Nephron (organoid): Measurements from ENCODE around the gene GTSE1.
A peak's percentile ranks its signal among the peaks of the same experiment; 100 is the strongest.

Experiments
- H3K27ac Mint-ChIP-seq, 3 experiments: 2 replicates each; pipeline ENCODE4 v1.8.0; 2020; ENCODE audit warnings: mixed read lengths in 3 of 3, mild to moderate bottlenecking in 2 of 3, moderate library complexity in 1 of 3
- H3K27me3 Mint-ChIP-seq: 2 replicates; pipeline ENCODE4 v1.8.0; 2021; ENCODE audit warnings: low read depth, mild to moderate bottlenecking, moderate library complexity, mixed read lengths
- H3K36me3 Mint-ChIP-seq: 2 replicates; pipeline ENCODE4 v1.8.0; 2020; ENCODE audit warnings: low read depth, mixed read lengths
- H3K4me1 Mint-ChIP-seq: 2 replicates; pipeline ENCODE4 v1.8.0; 2020; ENCODE audit warnings: mixed read lengths
- H3K4me3 Mint-ChIP-seq, 3 experiments: 2 replicates each; pipeline ENCODE4 v1.8.0; 2020; ENCODE audit warnings: mild to moderate bottlenecking in 3 of 3, mixed read lengths in 3 of 3, moderate library complexity in 2 of 3
- H3K9me3 Mint-ChIP-seq: 2 replicates; pipeline ENCODE4 v1.8.0; 2020; ENCODE audit warnings: mixed read lengths
- TF ChIP-seq, protein P1 (sequence below), 3 experiments: fragments of 200-600 bp; sonication (generic); IDR thresholded peaks; one replicate each; pipeline ENCODE4 v1.5.0; 2021; ENCODE audit warnings: antibody characterized with exemption in 3 of 3; ENCODE audit not compliant: unreplicated experiment in 3 of 3

The GTSE1 gene, protein sequence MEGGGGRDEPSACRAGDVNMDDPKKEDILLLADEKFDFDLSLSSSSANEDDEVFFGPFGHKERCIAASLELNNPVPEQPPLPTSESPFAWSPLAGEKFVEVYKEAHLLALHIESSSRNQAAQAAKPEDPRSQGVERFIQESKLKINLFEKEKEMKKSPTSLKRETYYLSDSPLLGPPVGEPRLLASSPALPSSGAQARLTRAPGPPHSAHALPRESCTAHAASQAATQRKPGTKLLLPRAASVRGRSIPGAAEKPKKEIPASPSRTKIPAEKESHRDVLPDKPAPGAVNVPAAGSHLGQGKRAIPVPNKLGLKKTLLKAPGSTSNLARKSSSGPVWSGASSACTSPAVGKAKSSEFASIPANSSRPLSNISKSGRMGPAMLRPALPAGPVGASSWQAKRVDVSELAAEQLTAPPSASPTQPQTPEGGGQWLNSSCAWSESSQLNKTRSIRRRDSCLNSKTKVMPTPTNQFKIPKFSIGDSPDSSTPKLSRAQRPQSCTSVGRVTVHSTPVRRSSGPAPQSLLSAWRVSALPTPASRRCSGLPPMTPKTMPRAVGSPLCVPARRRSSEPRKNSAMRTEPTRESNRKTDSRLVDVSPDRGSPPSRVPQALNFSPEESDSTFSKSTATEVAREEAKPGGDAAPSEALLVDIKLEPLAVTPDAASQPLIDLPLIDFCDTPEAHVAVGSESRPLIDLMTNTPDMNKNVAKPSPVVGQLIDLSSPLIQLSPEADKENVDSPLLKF

DNA sequence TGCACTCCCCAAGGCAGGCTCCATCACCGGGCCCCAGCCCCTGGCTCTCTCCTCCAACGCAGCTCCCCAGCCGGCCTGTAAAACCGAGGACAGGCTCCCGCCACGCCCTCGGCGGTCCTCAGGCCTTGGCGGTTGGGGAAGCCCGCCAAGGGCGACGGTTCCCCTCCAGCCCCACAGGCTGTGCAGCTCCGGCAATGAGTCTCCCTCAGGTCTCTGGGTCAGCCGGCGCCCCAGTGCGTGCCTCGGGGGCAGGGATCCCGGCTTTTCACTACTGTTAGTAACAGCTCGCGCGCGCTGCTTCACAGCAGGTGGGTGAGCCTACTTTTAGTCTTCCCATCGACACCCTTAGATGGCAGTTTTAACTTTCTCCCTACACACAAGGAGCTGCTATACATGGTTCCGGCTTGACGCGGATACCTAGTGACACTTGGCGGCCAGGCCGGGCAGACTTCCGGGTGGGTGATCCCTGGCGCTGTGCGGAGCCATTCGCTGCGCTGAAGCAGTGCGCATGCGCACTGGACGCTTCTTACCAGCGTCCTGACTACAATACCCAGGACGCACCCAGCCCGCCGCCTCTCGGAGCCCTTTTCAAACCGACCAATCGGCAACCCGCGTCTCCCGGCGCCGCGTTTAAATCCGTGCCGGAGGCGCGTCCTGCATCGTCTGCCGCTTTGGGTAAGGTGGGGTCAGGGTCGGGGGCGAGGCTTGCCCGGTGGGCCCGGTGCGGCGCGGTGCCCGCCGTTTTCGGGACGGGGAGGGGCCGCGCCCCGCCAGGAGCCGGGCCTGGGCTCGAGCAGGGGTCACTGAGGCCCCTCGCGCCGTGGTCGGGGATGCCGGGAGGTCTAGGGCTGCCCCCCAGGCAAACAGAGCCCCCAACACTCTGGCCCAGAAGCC, at the start of gene GTSE1:
Gene GTSE1 (plus strand): TSS at position 614 of the 894 bp plus-strand sequence. CDS start 531 bp downstream, outside the sequence.
- H3K27me3 Mint-ChIP-seq = peaks cover 11% of the 10 kb centered on the region
- H3K36me3 Mint-ChIP-seq = peaks cover 36% of the 10 kb centered on the region
- peaks cover 35% of the 10 kb centered on the region for H3K4me1 Mint-ChIP-seq
- peak within 1 kb of the TSS; percentile 91 to 95 (median 93) for H3K27ac Mint-ChIP-seq
- TF ChIP-seq, protein P1, sequence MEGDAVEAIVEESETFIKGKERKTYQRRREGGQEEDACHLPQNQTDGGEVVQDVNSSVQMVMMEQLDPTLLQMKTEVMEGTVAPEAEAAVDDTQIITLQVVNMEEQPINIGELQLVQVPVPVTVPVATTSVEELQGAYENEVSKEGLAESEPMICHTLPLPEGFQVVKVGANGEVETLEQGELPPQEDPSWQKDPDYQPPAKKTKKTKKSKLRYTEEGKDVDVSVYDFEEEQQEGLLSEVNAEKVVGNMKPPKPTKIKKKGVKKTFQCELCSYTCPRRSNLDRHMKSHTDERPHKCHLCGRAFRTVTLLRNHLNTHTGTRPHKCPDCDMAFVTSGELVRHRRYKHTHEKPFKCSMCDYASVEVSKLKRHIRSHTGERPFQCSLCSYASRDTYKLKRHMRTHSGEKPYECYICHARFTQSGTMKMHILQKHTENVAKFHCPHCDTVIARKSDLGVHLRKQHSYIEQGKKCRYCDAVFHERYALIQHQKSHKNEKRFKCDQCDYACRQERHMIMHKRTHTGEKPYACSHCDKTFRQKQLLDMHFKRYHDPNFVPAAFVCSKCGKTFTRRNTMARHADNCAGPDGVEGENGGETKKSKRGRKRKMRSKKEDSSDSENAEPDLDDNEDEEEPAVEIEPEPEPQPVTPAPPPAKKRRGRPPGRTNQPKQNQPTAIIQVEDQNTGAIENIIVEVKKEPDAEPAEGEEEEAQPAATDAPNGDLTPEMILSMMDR (IDR thresholded peaks at IDR 0.05; ENCODE audit: unreplicated experiment in 3 of 3) = peak in 1 of 3 experiments; percentile 20
- H3K9me3 Mint-ChIP-seq = no peaks in the 10 kb centered on the region
- H3K4me3 Mint-ChIP-seq = peak within 1 kb of the TSS; percentile 93 to 95 (median 93)

DNA sequence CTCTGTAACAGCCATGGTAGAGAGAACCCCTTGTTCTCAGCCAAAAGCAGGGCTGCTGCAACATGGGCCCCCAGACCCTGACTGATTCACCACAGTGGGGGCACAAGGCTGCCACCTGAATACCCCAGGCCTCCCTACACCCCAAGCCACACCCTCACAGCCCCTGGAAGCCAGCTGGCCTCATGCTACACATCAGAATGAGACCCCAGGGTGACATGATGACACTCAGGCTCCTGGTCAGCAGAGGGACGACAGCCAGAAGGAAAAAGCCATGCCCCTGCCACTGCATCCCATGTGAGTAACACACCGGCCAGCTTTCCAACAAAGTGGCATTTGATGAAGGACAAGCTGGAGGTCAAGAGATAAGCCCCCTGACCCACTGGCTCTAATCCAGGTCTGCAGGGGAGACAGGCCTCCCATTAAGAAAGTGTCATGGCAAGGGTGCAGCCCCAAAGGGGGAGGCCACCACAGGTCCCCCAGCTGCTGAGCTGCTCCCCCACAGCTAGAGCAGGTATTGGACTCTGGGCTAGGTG, 49.2 kb upstream of the GTSE1 start:
- TF ChIP-seq, protein P1 (IDR thresholded peaks at IDR 0.05; ENCODE audit: unreplicated experiment in 3 of 3) = no peak
- Mint-ChIP-seq H3K36me3 (peaks cover 17% of the 10 kb centered on the region), H3K27ac (no peak overlapping the region), H3K4me1 (peaks cover 19% of the 10 kb centered on the region), H3K27me3 (no peaks in the 10 kb centered on the region), H3K9me3 (no peaks in the 10 kb centered on the region), H3K4me3 (peak overlapping the region; percentile 23 to 77 (median 37))

DNA sequence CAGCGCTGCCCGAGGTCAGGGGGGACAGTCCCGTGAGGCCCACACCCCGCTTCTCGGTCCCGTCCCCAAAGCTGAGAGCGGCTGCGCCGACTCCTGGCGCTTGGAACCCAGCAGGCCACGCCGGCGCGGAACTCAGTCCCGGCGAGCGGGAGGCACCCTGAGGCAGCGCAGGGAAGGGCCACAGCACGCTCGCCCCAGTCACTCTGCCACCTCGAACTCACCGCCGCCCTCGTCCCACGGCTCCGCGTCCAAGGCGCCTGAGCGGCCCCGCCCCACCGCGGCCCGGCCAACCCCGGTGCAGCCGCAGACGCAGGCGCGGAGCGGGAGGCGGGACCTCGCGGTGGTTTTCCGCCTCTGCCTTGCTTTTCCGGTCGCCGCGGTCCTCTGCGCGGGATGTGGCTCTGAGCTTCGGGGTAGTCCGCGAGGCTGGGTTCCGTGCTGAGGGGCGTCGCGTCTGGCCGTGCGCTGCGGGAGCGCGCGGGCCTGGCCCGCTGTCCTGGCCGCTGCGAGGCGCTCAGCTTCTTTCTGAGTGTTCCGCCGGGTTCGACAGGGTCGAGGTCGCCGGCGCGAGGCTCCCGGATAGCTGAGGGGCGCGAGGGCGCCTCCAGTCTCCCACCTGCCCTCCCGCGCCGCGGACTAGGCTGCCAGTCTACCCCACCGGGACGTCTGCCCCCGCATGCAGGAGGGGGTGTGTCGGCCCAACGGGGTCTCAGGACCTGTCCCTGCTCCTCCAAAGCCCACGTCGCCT, 46.5 kb upstream of the GTSE1 start, which contains the start of gene CDPF1:
Gene CDPF1 (minus strand): TSS at position 259 of the 748 bp plus-strand sequence. CDS start 2,009 bp downstream, outside the sequence.
- Mint-ChIP-seq H3K36me3 (peaks cover 3% of the 10 kb centered on the region), H3K27me3 (no peaks in the 10 kb centered on the region), H3K4me3 (peak within 1 kb of the TSS; percentile 82 to 86 (median 83)), H3K4me1 (peaks cover 19% of the 10 kb centered on the region), H3K27ac (peak within 1 kb of the TSS; percentile 18 to 60 (median 53)), H3K9me3 (no peaks in the 10 kb centered on the region)
- TF ChIP-seq, protein P1 (IDR thresholded peaks at IDR 0.05; ENCODE audit: unreplicated experiment in 3 of 3) = no peak

DNA sequence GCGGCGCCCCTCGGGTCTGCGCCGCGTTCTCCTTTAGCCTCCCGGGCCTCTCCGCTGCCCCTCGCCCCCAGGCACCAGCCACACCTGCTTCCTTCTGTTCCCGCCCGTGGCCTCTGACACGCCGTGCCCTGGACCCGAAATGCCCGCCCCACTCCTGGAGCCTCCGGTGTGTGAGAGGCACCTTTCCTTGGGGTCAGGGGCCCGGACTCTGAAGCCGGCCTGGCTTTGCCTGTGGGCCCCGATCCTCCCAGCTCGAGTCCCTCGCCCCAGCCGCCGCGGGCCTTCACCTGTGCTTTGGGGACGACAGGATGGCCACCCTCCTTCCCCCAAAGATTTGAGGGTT, 45.9 kb upstream of the GTSE1 start:
- H3K27ac Mint-ChIP-seq = peak overlapping the region in 1 of 3 experiments; percentile 48
- H3K9me3 Mint-ChIP-seq = peaks cover 2% of the 10 kb centered on the region
- peaks cover 16% of the 10 kb centered on the region for H3K4me1 Mint-ChIP-seq
- no peaks in the 10 kb centered on the region for H3K27me3 Mint-ChIP-seq
- TF ChIP-seq, protein P1 (IDR thresholded peaks at IDR 0.05; ENCODE audit: unreplicated experiment in 3 of 3) = no peak
- peaks cover under 1% of the 10 kb centered on the region for H3K36me3 Mint-ChIP-seq
- H3K4me3 Mint-ChIP-seq = peak overlapping the region; percentile 82 to 86 (median 83)

DNA sequence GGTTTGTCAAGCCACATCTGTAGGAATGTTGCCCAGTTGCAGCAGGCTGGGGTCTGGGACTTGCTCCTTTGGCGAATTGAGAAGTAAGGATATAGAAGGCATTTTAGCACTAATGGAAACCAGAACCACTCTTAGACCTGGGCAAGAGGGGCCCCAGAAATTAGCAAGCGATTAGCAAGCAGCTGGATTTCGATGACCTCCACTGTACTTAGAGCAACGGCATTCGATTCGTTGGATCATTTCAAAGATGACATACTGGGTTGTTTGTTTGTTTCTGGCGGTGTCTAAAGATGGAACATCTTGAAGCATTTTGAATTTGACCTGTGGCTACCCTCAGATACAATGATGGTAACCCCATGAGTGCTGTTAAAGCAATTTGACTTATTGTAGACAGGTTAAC, 45.4 kb upstream of the GTSE1 start:
- H3K4me1 Mint-ChIP-seq = peaks cover 14% of the 10 kb centered on the region
- peak overlapping the region; percentile 82 to 86 (median 83) for H3K4me3 Mint-ChIP-seq
- peak overlapping the region in 2 of 3 experiments; percentile 18 to 60 for H3K27ac Mint-ChIP-seq
- no peaks in the 10 kb centered on the region for H3K36me3 Mint-ChIP-seq
- TF ChIP-seq, protein P1 (IDR thresholded peaks at IDR 0.05; ENCODE audit: unreplicated experiment in 3 of 3) = no peak
- H3K9me3 Mint-ChIP-seq = peaks cover 4% of the 10 kb centered on the region
- no peaks in the 10 kb centered on the region for H3K27me3 Mint-ChIP-seq
